ENCODE measurements around the gene ENAH. TPM values are rescaled to one million over a fixed set of nuclear protein-coding genes. Genes with fewer than 3 reads are reported as not detected.
"Not testable (repeated sequence)": the region's sequence is repeated elsewhere in the genome, so short reads cannot be mapped to it uniquely, and the experiment has no call there.

Gene ENAH
- total RNA-seq, result 10 to 100 TPM; 35.4 to 98.1 (median 55.4) TPM
- 10 to 100 TPM in 1 of 3 donors, 1 to 10 TPM in 2; 5.1 to 17.8 (median 5.2) TPM for polyA plus RNA-seq
- long read RNA-seq, donor 1, transcript ENAH-203 (14 exons, 2,758 nt), result major isoform, 7 of 53 reads
- long read RNA-seq, donor 1, partial matches to known transcripts, result 42 of 53 reads
- long read RNA-seq, donor 1, other reads (novel, unspliced or antisense), result 0 of 53 reads
- long read RNA-seq, donor 2, full-length matches to known transcripts, result 10 of 10 reads
- long read RNA-seq, donor 2, partial matches to known transcripts, result 0 of 10 reads
- long read RNA-seq, donor 2, other reads (novel, unspliced or antisense), result 0 of 10 reads

GRCh38 chr1:225652729-225653462 is at the start of gene ENAH:
Gene ENAH, minus strand, starts transcription at chr1:225653123. Its CDS starts 433 bp downstream, at chr1:225652690.
- H3K4me1 ChIP-seq, result peaks cover 0 to 56% (median 27%) of the 10 kb centered on the region in 6 donors
- no peaks in the 10 kb centered on the region for H3K36me3 ChIP-seq
- TF ChIP-seq CTCF (IDR thresholded peaks at IDR 0.05 in 8 of 11, conservative IDR thresholded peaks at IDR 0.05 in 3 of 11) (no peak), POLR2A (IDR thresholded peaks at IDR 0.05) (no peak), POLR2AphosphoS5 (IDR thresholded peaks at IDR 0.05) (peak; percentile 69 to 84 (median 75))
- WGBS, 5 donors, result 0 to 1% (median 0%) methylated on average over 33 to 69 of the region's 90 CpGs
- H3K27ac ChIP-seq, result peak within 1 kb of the TSS; percentile 73 to 92 (median 88)
- intact Hi-C loops (cut with DNase I; ENCODE audit: low total_unique reads), result loop anchor here (10.0 kb wide), 1 partner anchor 112 kb away; no protein-coding TSS in a partner anchor
- DNase-seq, result peak; percentile 88
- H3K9me3 ChIP-seq, result no peaks in the 10 kb centered on the region
- peak within 1 kb of the TSS; percentile 53 to 90 (median 76) for H3K4me3 ChIP-seq
- peaks cover 0 to 41% (median 0%) of the 10 kb centered on the region in 7 donors for H3K27me3 ChIP-seq (replicated peaks in 1 of 7)

- Histone ChIP-seq H3K27ac (no peak overlapping the region), H3K4me3 (no peak overlapping the region)
- 76 to 94% (median 93%) methylated on average over 4 of the region's 4 CpGs for WGBS, 5 donors
Measured at GRCh38 chr1:225700889-225701465, 48.1 kb upstream of the ENAH start.

GRCh38 chr1:225700164-225700821 is 47.4 kb upstream of the ENAH start:
- intact Hi-C loops (cut with DNase I; ENCODE audit: low total_unique reads), result no loop called here
- no peak overlapping the region for H3K27ac ChIP-seq
- no peaks in the 10 kb centered on the region for H3K9me3 ChIP-seq
- no peak for TF ChIP-seq POLR2AphosphoS5 (IDR thresholded peaks at IDR 0.05)
- no peak for TF ChIP-seq CTCF (IDR thresholded peaks at IDR 0.05 in 8 of 11, conservative IDR thresholded peaks at IDR 0.05 in 3 of 11)
- TF ChIP-seq POLR2A (IDR thresholded peaks at IDR 0.05), result no peak
- DNase-seq, result no peak
- H3K27me3 ChIP-seq (replicated peaks in 1 of 7), result no peaks in the 10 kb centered on the region
- 63 to 86% (median 84%) methylated on average over 16 of the region's 16 CpGs for WGBS, 5 donors
- H3K36me3 ChIP-seq, result no peaks in the 10 kb centered on the region
- no peak overlapping the region for H3K4me3 ChIP-seq
- H3K4me1 ChIP-seq, result peaks cover 0 to 11% (median 4%) of the 10 kb centered on the region in 6 donors

More at GRCh38 chr1:225700889-225701465, 48.1 kb upstream of the ENAH start:
- Histone ChIP-seq H3K9me3 (no peaks in the 10 kb centered on the region), H3K27me3 (replicated peaks in 1 of 7) (no peaks in the 10 kb centered on the region), H3K36me3 (no peaks in the 10 kb centered on the region), H3K4me1 (peaks cover 0 to 11% (median 4%) of the 10 kb centered on the region in 6 donors)
- DNase-seq, result no peak
- intact Hi-C loops (cut with DNase I; ENCODE audit: low total_unique reads), result no loop called here
- no peak for TF ChIP-seq POLR2AphosphoS5 (IDR thresholded peaks at IDR 0.05)

GRCh38 chr1:225699336-225699735 is 46.4 kb upstream of the ENAH start:
- peaks cover 0 to 11% (median 5%) of the 10 kb centered on the region in 6 donors for H3K4me1 ChIP-seq
- no peak overlapping the region for H3K4me3 ChIP-seq
- H3K27me3 ChIP-seq (replicated peaks in 1 of 7), result no peaks in the 10 kb centered on the region
- no peaks in the 10 kb centered on the region for H3K9me3 ChIP-seq
- no peak for TF ChIP-seq POLR2AphosphoS5 (IDR thresholded peaks at IDR 0.05)
- H3K27ac ChIP-seq, result no peak overlapping the region
- no peaks in the 10 kb centered on the region for H3K36me3 ChIP-seq
- intact Hi-C loops (cut with DNase I; ENCODE audit: low total_unique reads), result no loop called here
- no peak for DNase-seq
- WGBS, 5 donors, result 60 to 77% (median 62%) methylated on average over 2 of the region's 2 CpGs

- H3K27ac ChIP-seq; DNase-seq; intact Hi-C loops (cut with DNase I; ENCODE audit: low total_unique reads); H3K9me3 ChIP-seq; H3K36me3 ChIP-seq; H3K4me3 ChIP-seq; H3K27me3 ChIP-seq (replicated peaks in 1 of 7): not testable (repeated sequence)
- WGBS, 5 donors, result 90 to 98% (median 92%) methylated on average over 4 of the region's 4 CpGs
- peaks cover 0 to 18% (median 10%) of the 10 kb centered on the region in 6 donors for H3K4me1 ChIP-seq
Measured at GRCh38 chr1:225698194-225698593, 45.3 kb upstream of the ENAH start.
